Measurements from ENCODE around the gene DTNA.

GRCh38 chr18:34929336-34929780 is 219.3 kb downstream of the DTNA start:
- no peak for TF ChIP-seq YY1 (IDR thresholded peaks at IDR 0.05; ENCODE audit: insufficient read depth, insufficient read length)
- TF ChIP-seq SUZ12 (IDR thresholded peaks at IDR 0.05; ENCODE audit: extremely low read depth, insufficient read depth, insufficient read length) = no peak
- TF ChIP-seq ZNF274 (IDR thresholded peaks at IDR 0.05; ENCODE audit: low read depth, low read length) = no peak
